ENCODE results near the gene SERINC5. TPM values are rescaled to one million over a fixed set of nuclear protein-coding genes. Genes with fewer than 3 reads are reported as not detected.
"Not testable (repeated sequence)": the region's sequence is repeated elsewhere in the genome, so short reads cannot be mapped to it uniquely, and the experiment has no call there.

The SERINC5 gene
- polyA plus RNA-seq, 1 experiment, result 11.0 TPM

DNA sequence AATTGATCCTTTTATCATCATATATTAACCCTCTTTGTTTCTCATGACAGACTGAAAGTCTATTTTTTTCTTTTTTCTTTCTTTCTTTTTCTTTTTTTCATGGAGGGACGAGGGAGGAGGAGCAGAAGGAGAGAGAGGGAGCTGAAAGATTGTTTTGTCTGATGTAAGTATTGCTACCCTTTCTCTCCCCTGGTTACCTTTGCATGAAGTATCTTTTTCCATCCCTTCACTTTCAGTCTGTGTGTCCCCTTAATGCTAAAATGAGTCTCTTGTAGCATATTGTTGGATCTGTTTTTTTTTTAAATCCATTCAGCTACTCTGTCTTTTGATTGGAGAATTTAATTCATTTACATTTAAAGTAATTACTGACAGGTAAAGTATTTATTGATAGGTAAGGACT, 27.5 kb upstream of the SERINC5 start:
- no peaks in the 10 kb centered on the region; the same call in 1 of the 2 replicates for H3K27me3 ChIP-seq (ENCODE audit: control insufficient read depth, insufficient read depth, low read length)
- no peak overlapping the region for H3K4me3 ChIP-seq (ENCODE audit: low read depth, low read length)
- no peaks in the 10 kb centered on the region for H3K36me3 ChIP-seq (ENCODE audit: control insufficient read depth, insufficient read depth, low read length)
- CTCF ChIA-PET, result interaction anchor here (1.4 to 2.1 kb wide), 2 partner anchors 9 to 193 kb away, joined by 4 to 6 read pairs; no protein-coding TSS in a partner anchor
- POLR2A ChIA-PET, result no interaction called here
- DNase-seq (ENCODE audit: low read depth), result no peak
- TF ChIP-seq, protein P1, sequence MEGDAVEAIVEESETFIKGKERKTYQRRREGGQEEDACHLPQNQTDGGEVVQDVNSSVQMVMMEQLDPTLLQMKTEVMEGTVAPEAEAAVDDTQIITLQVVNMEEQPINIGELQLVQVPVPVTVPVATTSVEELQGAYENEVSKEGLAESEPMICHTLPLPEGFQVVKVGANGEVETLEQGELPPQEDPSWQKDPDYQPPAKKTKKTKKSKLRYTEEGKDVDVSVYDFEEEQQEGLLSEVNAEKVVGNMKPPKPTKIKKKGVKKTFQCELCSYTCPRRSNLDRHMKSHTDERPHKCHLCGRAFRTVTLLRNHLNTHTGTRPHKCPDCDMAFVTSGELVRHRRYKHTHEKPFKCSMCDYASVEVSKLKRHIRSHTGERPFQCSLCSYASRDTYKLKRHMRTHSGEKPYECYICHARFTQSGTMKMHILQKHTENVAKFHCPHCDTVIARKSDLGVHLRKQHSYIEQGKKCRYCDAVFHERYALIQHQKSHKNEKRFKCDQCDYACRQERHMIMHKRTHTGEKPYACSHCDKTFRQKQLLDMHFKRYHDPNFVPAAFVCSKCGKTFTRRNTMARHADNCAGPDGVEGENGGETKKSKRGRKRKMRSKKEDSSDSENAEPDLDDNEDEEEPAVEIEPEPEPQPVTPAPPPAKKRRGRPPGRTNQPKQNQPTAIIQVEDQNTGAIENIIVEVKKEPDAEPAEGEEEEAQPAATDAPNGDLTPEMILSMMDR (IDR thresholded peaks at IDR 0.05; ENCODE audit: insufficient read depth, low read depth, low read length), result no peak

DNA sequence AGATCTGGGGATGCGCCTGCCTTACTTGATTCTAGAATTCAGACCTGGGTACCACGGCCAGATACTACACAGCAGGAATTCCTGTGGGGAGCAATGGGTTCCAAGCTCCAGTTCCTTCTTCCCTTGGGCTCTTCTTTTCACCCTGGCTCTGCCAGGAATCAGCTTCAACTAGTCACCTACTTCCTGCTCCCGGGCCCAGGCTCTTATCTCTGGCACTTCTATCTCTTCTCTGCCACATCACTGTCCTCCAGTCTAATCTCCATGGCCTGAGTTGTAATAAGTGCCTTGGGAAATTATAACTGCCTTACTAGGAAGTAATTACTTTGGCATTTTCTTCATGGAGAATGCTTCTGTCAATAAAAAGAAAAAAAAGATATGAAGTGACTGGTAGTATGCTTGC, 26.2 kb upstream of the SERINC5 start:
- TF ChIP-seq, protein P1 (IDR thresholded peaks at IDR 0.05; ENCODE audit: insufficient read depth, low read depth, low read length), result no peak
- CTCF ChIA-PET, result interaction anchor here (2.1 kb wide), 1 partner anchor 191 kb away, joined by 6 read pairs; no protein-coding TSS in a partner anchor
- Histone ChIP-seq H3K27me3 (ENCODE audit: control insufficient read depth, insufficient read depth, low read length) (no peaks in the 10 kb centered on the region; the same call in 1 of the 2 replicates), H3K36me3 (ENCODE audit: control insufficient read depth, insufficient read depth, low read length) (no peaks in the 10 kb centered on the region), H3K4me3 (ENCODE audit: low read depth, low read length) (no peak overlapping the region)
- POLR2A ChIA-PET, result no interaction called here
- no peak for DNase-seq (ENCODE audit: low read depth)

DNA sequence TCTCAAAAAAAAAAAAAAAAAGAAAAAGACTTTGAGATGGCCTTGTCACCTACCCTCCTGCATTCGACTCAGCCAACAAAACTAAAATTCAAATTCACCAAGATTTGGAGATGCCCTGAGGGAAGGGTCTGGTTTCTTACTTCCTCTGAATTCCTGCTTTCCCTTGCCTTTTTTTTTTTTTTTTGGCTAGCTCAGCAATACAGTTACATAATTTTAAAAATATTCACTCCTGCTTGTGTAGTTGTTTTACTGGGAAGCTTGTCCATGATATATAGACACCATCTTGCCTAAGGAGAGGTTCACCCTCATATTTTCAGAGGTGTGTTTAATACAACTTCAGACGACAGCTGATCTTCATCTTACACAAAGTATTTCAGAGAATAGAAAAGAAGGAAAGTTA, 21.3 kb upstream of the SERINC5 start:
- Histone ChIP-seq H3K36me3 (ENCODE audit: control insufficient read depth, insufficient read depth, low read length) (no peaks in the 10 kb centered on the region), H3K27me3 (ENCODE audit: control insufficient read depth, insufficient read depth, low read length) (no peaks in the 10 kb centered on the region; the same call in 1 of the 2 replicates), H3K4me3 (ENCODE audit: low read depth, low read length) (no peak overlapping the region)
- TF ChIP-seq, protein P1 (IDR thresholded peaks at IDR 0.05; ENCODE audit: insufficient read depth, low read depth, low read length), result no peak
- POLR2A ChIA-PET, result no interaction called here
- CTCF ChIA-PET, result interaction anchor here (0.8 to 2.3 kb wide), 3 partner anchors 9 to 193 kb away, joined by 3 to 9 read pairs (median 3); no protein-coding TSS in a partner anchor
- no peak for DNase-seq (ENCODE audit: low read depth)

DNA sequence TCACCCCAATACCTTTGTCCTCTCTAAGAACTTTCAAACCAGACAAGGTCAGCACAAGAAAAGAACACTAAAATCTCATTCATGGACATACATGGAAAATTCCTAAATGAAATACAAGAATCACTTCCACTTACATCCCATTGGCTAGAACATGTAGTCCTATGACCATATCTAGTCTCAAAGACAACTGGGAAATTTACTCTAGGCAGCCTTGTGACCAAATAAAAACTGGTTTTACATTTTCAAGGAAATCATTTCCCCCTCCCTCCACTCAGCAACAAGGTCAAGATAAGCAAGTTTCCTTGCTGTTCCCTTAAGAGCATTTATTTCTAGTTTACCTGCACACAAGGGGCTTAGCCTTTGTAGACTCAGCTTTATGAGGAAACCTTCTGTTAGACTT, 20.3 kb upstream of the SERINC5 start:
- Histone ChIP-seq H3K27me3 (ENCODE audit: control insufficient read depth, insufficient read depth, low read length) (no peaks in the 10 kb centered on the region; the same call in 1 of the 2 replicates), H3K4me3 (ENCODE audit: low read depth, low read length) (no peak overlapping the region), H3K36me3 (ENCODE audit: control insufficient read depth, insufficient read depth, low read length) (no peaks in the 10 kb centered on the region)
- no peak for DNase-seq (ENCODE audit: low read depth)
- TF ChIP-seq, protein P1 (IDR thresholded peaks at IDR 0.05; ENCODE audit: insufficient read depth, low read depth, low read length), result no peak
- ChIA-PET CTCF (interaction anchor here (0.7 to 4.0 kb wide), 8 partner anchors 8 to 657 kb away, joined by 3 to 33 read pairs (median 3); no protein-coding TSS in a partner anchor), POLR2A (no interaction called here)

DNA sequence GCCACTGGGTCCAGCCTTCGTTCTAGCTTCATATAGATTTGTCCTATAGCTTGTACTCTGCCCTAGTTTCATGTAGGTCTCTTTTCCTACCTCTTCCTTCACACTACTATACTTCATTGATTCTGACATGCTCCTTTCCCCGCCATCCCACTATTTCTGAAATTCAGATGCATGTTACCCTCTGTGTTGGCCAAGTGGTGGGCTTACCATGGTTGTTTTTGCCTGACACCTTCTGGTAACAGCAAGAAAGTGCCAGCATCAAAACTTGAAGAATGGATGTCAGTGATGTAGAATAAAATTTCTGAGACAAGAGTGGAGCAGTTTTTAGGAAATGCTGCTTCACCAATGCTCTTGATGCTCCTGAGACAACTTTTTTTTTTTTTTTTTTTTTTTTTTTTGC, 19.5 kb upstream of the SERINC5 start:
- TF ChIP-seq, protein P1 (IDR thresholded peaks at IDR 0.05; ENCODE audit: insufficient read depth, low read depth, low read length), result peak; percentile 46
- DNase-seq (ENCODE audit: low read depth), result no peak
- ChIA-PET CTCF (interaction anchor here (1.0 to 4.0 kb wide), 6 partner anchors 9 to 192 kb away, joined by 3 to 33 read pairs (median 4); no protein-coding TSS in a partner anchor), POLR2A (no interaction called here)
- no peaks in the 10 kb centered on the region; the same call in 1 of the 2 replicates for H3K27me3 ChIP-seq (ENCODE audit: control insufficient read depth, insufficient read depth, low read length)
- no peak overlapping the region for H3K4me3 ChIP-seq (ENCODE audit: low read depth, low read length)
- H3K36me3 ChIP-seq (ENCODE audit: control insufficient read depth, insufficient read depth, low read length), result no peaks in the 10 kb centered on the region

DNA sequence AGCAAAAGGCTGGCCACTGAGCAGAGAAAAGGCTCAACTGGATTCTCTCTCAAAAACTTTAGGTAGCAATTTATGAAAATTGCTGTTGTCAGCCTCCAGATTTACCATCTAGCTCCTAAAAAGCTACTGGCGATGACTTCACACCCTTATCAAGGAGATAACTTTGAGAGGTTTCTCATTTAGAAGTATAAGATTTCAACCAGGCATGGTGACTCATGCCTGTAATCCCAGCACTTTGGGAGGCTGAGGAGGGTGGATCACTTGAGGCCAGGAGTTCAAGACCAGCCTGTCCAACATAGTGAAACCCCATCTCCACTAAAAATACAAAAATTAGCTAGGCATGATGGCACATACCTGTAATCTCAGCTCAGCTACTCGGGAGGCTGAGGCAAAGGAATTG, 14.7 kb upstream of the SERINC5 start:
- POLR2A ChIA-PET; H3K27me3 ChIP-seq (ENCODE audit: control insufficient read depth, insufficient read depth, low read length); DNase-seq (ENCODE audit: low read depth); CTCF ChIA-PET; H3K4me3 ChIP-seq (ENCODE audit: low read depth, low read length); H3K36me3 ChIP-seq (ENCODE audit: control insufficient read depth, insufficient read depth, low read length): not testable (repeated sequence)

Measured in BJ (cell line).